A673 (cell line): ENCODE results near the gene GPR176. TPM values are rescaled to one million over a fixed set of nuclear protein-coding genes. Genes with fewer than 3 reads are reported as not detected.

ENCODE experiments used
- BruUV-seq: library from RNA; stranded (reverse); fragments of 400-500 nt; replicated peaks from 2 replicates; lab custom pipeline; 2021; lab: Mats Ljungman, UMichigan
- CTCF ChIA-PET: fragments of 300-600 bp; sonication (Branson Sonifier 250); formaldehyde crosslinking; loops from one replicate; lab custom pipeline; 2022; ENCODE audit warnings: antibody characterized with exemption; lab: Charles Lee
- POLR2A ChIA-PET: fragments of 300-600 bp; sonication (Branson Sonifier 250); formaldehyde crosslinking; loops from one replicate; lab custom pipeline; 2022; ENCODE audit warnings: antibody characterized with exemption; ENCODE audit not compliant: low non-redundant PET; lab: Charles Lee
- DNase-seq: peaks from one replicate; pipeline ENCODE4 v3.0.0-alpha.2; 2015; ENCODE audit warnings: low spot score
- H3K27ac ChIP-seq: fragments of 200-600 bp; sonication (generic); 2 replicates; pipeline ENCODE4 v1.5.1; 2016; ENCODE audit warnings: mixed run types, low read depth, mild to moderate bottlenecking, mixed read lengths, antibody characterized with exemption, low read length; ENCODE audit not compliant: poor library complexity, severe bottlenecking
- H3K27me3 ChIP-seq: fragments of 200-600 bp; sonication (generic); replicated peaks from 2 replicates; pipeline ENCODE4 v1.6.1; 2017; ENCODE audit warnings: mixed run types, low read depth, mild to moderate bottlenecking, mixed read lengths, antibody characterized with exemption, low read length; ENCODE audit not compliant: insufficient read depth, poor library complexity
- H3K36me3 ChIP-seq: fragments of 200-600 bp; sonication (generic); 2 replicates; pipeline ENCODE4 v1.6.1; 2016; ENCODE audit warnings: mixed run types, mild to moderate bottlenecking, mixed read lengths, antibody characterized with exemption, low read length; ENCODE audit not compliant: insufficient read depth, poor library complexity, severe bottlenecking
- H3K4me1 ChIP-seq: fragments of 200-600 bp; sonication (generic); 2 replicates; pipeline ENCODE4 v1.6.1; 2017; ENCODE audit warnings: mixed run types, mild to moderate bottlenecking, mixed read lengths, antibody characterized with exemption, low read length; ENCODE audit not compliant: insufficient read depth, poor library complexity, severe bottlenecking
- H3K4me3 ChIP-seq: fragments of 200-600 bp; sonication (generic); 2 replicates; pipeline ENCODE4 v1.5.1; 2016; ENCODE audit warnings: low read depth, mixed run types, mild to moderate bottlenecking, mixed read lengths, low read length; ENCODE audit not compliant: poor library complexity, severe bottlenecking
- H3K9me3 ChIP-seq: fragments of 200-600 bp; sonication (generic); 2 replicates; pipeline ENCODE4 v1.6.1; 2016; ENCODE audit warnings: mixed run types, low read depth, mild to moderate bottlenecking, mixed read lengths, antibody characterized with exemption, low read length; ENCODE audit not compliant: poor library complexity, severe bottlenecking
- EZH2 ChIP-seq: fragments of 200-600 bp; sonication (generic); IDR thresholded peaks from 2 replicates; pipeline ENCODE4 v1.6.1; 2017; ENCODE audit warnings: borderline replicate concordance, low read depth, mild to moderate bottlenecking, mixed read lengths, antibody characterized with exemption, low read length; ENCODE audit not compliant: poor library complexity, severe bottlenecking
- intact Hi-C: fragments of 100-400 bp; cut with micrococcal nuclease; formaldehyde crosslinking; loops from one replicate; pipeline ENCODE4 v1.10.0; 2022; ENCODE audit not compliant: unreplicated experiment
- total RNA-seq: library from RNA; stranded (reverse); gene quantifications from 2 replicates; pipeline ENCODE4 v1.2.3, GENCODE V29; 2021
- TF ChIP-seq, protein P1 (sequence below): fragments of 300-800, 200-600 bp; sonication (generic); conservative IDR thresholded peaks from 2 replicates; pipeline ENCODE4 v1.5.1; 2017; ENCODE audit warnings: low read depth, mild to moderate bottlenecking, antibody characterized with exemption, low read length, moderate library complexity, mixed read lengths

The GPR176 gene
- total RNA-seq, 1 experiment from 2014 or later: 5.6 TPM

DNA sequence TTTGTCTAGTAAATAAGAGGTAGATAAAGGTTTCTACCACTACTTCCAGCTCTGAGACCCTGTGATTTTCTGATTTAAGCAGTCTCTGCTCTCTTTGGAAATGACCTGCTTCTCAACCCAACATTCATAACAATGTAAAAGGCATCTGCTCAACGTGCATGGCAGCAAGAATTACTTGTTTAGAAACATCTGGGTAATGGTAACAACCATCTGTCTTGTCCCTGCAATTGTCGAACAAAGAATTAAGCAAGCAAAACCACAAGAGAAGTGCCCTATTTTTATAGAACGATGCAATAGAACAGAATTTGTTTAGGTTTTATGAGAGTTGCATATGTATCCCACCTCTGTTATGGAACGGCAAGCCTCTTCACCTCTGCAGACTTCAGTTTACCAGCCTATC is 130.3 kb downstream of the GPR176 start:
- DNase-seq: no peak
- no peaks in the 10 kb centered on the region for H3K4me1 ChIP-seq
- intact Hi-C loops: loop anchor here (5.0 kb wide), 4 partner anchors 133 to 488 kb away; partner anchors contain the start of genes GPR176 and SRP14
- no peak overlapping the region for H3K27ac ChIP-seq
- ChIA-PET POLR2A (no interaction called here), CTCF (no interaction called here)
- no peaks in the 10 kb centered on the region for H3K27me3 ChIP-seq
- no peaks in the 10 kb centered on the region for H3K9me3 ChIP-seq
- BruUV-seq: no TSS peak
- no peak for TF ChIP-seq EZH2
- TF ChIP-seq, protein P1, sequence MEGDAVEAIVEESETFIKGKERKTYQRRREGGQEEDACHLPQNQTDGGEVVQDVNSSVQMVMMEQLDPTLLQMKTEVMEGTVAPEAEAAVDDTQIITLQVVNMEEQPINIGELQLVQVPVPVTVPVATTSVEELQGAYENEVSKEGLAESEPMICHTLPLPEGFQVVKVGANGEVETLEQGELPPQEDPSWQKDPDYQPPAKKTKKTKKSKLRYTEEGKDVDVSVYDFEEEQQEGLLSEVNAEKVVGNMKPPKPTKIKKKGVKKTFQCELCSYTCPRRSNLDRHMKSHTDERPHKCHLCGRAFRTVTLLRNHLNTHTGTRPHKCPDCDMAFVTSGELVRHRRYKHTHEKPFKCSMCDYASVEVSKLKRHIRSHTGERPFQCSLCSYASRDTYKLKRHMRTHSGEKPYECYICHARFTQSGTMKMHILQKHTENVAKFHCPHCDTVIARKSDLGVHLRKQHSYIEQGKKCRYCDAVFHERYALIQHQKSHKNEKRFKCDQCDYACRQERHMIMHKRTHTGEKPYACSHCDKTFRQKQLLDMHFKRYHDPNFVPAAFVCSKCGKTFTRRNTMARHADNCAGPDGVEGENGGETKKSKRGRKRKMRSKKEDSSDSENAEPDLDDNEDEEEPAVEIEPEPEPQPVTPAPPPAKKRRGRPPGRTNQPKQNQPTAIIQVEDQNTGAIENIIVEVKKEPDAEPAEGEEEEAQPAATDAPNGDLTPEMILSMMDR: no peak
- no peak overlapping the region for H3K4me3 ChIP-seq
- H3K36me3 ChIP-seq: no peaks in the 10 kb centered on the region

DNA sequence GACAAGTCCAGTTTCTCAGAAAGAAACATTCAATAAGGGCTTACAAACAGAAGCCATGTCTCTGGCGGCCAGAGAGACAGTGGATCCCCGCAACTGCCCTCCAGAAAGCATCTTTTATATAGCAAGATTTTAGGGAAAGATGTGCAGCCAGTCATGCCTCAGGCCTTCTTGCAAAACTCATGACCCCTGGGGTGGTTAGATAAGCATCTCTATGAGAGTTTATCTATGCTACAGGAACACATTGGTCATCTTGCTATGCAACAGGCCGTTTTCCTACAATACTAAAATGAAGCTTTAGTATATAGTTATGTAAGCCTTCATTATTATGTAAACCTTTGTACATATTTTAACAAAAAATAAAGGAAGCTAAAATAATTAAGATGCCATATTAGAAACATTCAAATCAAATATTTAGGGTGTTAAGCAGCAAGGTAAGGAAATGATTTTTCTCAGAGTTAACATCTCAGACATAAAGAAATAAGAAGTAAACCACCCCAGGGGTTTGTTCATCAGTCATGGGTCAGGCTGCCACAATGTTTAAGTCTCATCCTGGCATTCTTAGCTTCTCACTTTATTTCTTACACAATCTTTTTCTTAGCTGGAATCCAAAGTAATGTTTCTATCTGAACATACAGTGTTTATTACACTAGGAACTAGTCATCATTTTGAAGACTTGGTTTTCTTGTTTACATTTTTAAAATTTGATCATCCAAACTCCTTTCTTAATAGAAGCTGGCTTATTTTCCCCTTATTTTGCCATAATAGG is 131.1 kb downstream of the GPR176 start:
- ChIA-PET CTCF (interaction anchor here (0.5 kb wide), 1 partner anchor 210 kb away, joined by 3 read pairs; no protein-coding TSS in a partner anchor), POLR2A (no interaction called here)
- no peak for DNase-seq
- no TSS peak for BruUV-seq
- H3K4me3 ChIP-seq: no peak overlapping the region
- H3K27me3 ChIP-seq: no peaks in the 10 kb centered on the region
- H3K9me3 ChIP-seq: no peaks in the 10 kb centered on the region
- TF ChIP-seq, protein P1: no peak
- TF ChIP-seq EZH2: no peak
- intact Hi-C loops: loop anchor here (5.0 kb wide), 4 partner anchors 133 to 488 kb away; partner anchors contain the start of genes GPR176 and SRP14
- no peak overlapping the region for H3K27ac ChIP-seq
- H3K36me3 ChIP-seq: no peaks in the 10 kb centered on the region
- H3K4me1 ChIP-seq: peaks cover 6% of the 10 kb centered on the region

DNA sequence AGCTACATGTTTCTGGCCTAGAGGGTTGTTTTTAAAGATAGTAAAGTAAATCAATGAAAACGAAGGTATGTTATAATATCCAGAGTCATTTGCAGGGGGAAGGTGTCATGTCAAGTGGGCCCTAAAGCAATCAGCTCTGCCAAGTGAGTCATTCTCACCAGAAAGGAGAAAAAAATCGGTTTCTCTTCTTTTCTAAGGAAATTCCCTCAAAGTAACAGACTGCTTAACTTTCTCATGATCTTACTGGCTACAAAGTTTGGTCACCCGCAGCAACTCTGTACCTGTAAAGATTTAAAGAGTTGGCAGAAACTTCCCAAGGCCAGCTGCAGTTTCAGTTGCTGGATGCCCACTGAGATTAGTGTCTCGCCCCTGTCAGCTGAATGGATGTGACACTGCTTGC is 132.0 kb downstream of the GPR176 start:
- no peak for DNase-seq
- CTCF ChIA-PET: interaction anchor here (1.0 to 1.4 kb wide), 2 partner anchors 9 to 143 kb away, joined by 3 to 6 read pairs; no protein-coding TSS in a partner anchor
- no TSS peak for BruUV-seq
- H3K4me3 ChIP-seq: no peak overlapping the region
- no peaks in the 10 kb centered on the region for H3K27me3 ChIP-seq
- H3K9me3 ChIP-seq: no peaks in the 10 kb centered on the region
- no peak overlapping the region for H3K27ac ChIP-seq
- intact Hi-C loops: loop anchor here (5.0 kb wide), 4 partner anchors 134 to 489 kb away; partner anchors contain the start of genes GPR176 and SRP14
- H3K36me3 ChIP-seq: no peaks in the 10 kb centered on the region
- TF ChIP-seq EZH2: no peak
- TF ChIP-seq, protein P1: no peak
- peaks cover 14% of the 10 kb centered on the region for H3K4me1 ChIP-seq
- POLR2A ChIA-PET: no interaction called here
